BLaER1 treated with 17β-estradiol and CSF1 and Interleukin-3, amounts not matched to agents 10 nM and 100 nM (cell line): ENCODE results near the gene PPIE.

ENCODE experiments used
- H3K27ac ChIP-seq, 11 experiments: shearing (Covaris generic); formaldehyde crosslinking; 2 replicates each; pipeline ENCODE4 v1.8.1; 2022
- H3K27me3 ChIP-seq, 11 experiments: shearing (Covaris generic); formaldehyde crosslinking; 2 replicates each; pipeline ENCODE4 v1.8.1; 2022
- H3K36me3 ChIP-seq, 11 experiments: shearing (Covaris generic); formaldehyde crosslinking; 2 replicates each; pipeline ENCODE4 v1.8.1; 2022
- H3K4me1 ChIP-seq, 10 experiments: shearing (Covaris generic); formaldehyde crosslinking; 2 replicates each; pipeline ENCODE4 v1.8.1; 2022
- H3K4me2 ChIP-seq, 11 experiments: shearing (Covaris generic); formaldehyde crosslinking; 2 replicates each; pipeline ENCODE4 v1.8.1; 2022
- H3K4me3 ChIP-seq, 10 experiments: shearing (Covaris generic); formaldehyde crosslinking; 2 replicates each; pipeline ENCODE4 v1.8.1; 2022
- H3K9ac ChIP-seq, 11 experiments: shearing (Covaris generic); formaldehyde crosslinking; 2 replicates each; pipeline ENCODE4 v1.8.1; 2022
- H3K9me3 ChIP-seq, 11 experiments: shearing (Covaris generic); formaldehyde crosslinking; replicated peaks in 1 of 11; 2 replicates each; pipeline ENCODE4 v1.8.1; 2022
- H4K20me1 ChIP-seq, 11 experiments: shearing (Covaris generic); formaldehyde crosslinking; 2 replicates each; pipeline ENCODE4 v1.8.1; 2022
- Cebpa-rat ChIP-seq, 11 experiments: shearing (Covaris generic); IDR thresholded peaks; 2 replicates each; pipeline ENCODE4 v1.8.1; 2022

The PPIE gene

GRCh38 chr1:39694026-39694425, 44.7 kb upstream of the PPIE start:
- Histone ChIP-seq H3K4me1 (peaks cover 14 to 24% (median 19%) of the 10 kb centered on the region in 10 experiments), H3K4me3 (no peak overlapping the region), H3K9ac (no peak overlapping the region), H3K27ac (no peak overlapping the region), H4K20me1 (peaks cover 0 to 9% (median 0%) of the 10 kb centered on the region in 11 experiments; a peak in 2 of 22 replicates), H3K36me3 (no peaks in the 10 kb centered on the region), H3K9me3 (no peaks in the 10 kb centered on the region), H3K4me2 (no peak overlapping the region), H3K27me3 (peaks cover 7 to 28% (median 21%) of the 10 kb centered on the region in 11 experiments; a peak in 17 of 22 replicates)
- TF ChIP-seq Cebpa-rat (IDR thresholded peaks at IDR 0.05) = no peak

GRCh38 chr1:39695016-39695415, 43.7 kb upstream of the PPIE start:
- no peaks in the 10 kb centered on the region for H3K36me3 ChIP-seq

DNA sequence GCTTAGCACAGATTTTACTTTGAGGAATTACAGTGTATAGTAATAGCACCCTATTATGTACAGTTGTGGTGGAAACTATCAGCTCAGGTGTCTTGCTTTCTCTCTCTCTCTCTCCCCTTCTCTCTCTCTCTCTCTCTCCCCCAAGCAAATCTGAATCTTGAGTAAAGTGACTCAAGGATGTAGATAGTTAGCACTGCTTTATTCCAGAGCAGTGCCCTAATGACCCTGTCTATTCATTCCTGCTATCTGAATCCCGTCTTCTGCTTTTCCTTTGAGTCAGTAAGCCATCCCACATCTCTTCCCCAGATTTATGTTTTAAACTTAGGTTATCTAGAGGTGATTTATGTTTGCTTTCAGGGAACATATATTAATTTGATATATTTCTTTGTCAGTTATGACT, 42.2 kb upstream of the PPIE start:
- H3K36me3 ChIP-seq = no peaks in the 10 kb centered on the region
- H3K4me2 ChIP-seq = no peak overlapping the region
- no peak overlapping the region for H3K4me3 ChIP-seq
- H4K20me1 ChIP-seq = no peaks in the 10 kb centered on the region
- TF ChIP-seq Cebpa-rat (IDR thresholded peaks at IDR 0.05) = no peak
- peaks cover 0 to 9% (median 3%) of the 10 kb centered on the region in 10 experiments; a peak in 11 of 20 replicates for H3K4me1 ChIP-seq
- H3K27me3 ChIP-seq = peaks cover 0 to 12% (median 10%) of the 10 kb centered on the region in 11 experiments; a peak in 12 of 22 replicates
- H3K9ac ChIP-seq = no peak overlapping the region
- no peaks in the 10 kb centered on the region for H3K9me3 ChIP-seq
- H3K27ac ChIP-seq = no peak overlapping the region

More at GRCh38 chr1:39695016-39695415, 43.7 kb upstream of the PPIE start:
- peak overlapping the region in 2 of 11 experiments; percentile 42 to 52; a peak in 5 of 22 replicates for H3K4me2 ChIP-seq
- peaks cover 6 to 25% (median 21%) of the 10 kb centered on the region in 11 experiments; a peak in 17 of 22 replicates for H3K27me3 ChIP-seq
- H3K9me3 ChIP-seq = no peaks in the 10 kb centered on the region
- peaks cover 0 to 6% (median 0%) of the 10 kb centered on the region in 11 experiments; a peak in 2 of 22 replicates for H4K20me1 ChIP-seq
- no peak overlapping the region for H3K4me3 ChIP-seq
- H3K4me1 ChIP-seq = peaks cover 8 to 19% (median 12%) of the 10 kb centered on the region in 10 experiments; a peak in 19 of 20 replicates
- no peak for TF ChIP-seq Cebpa-rat (IDR thresholded peaks at IDR 0.05)
- H3K27ac ChIP-seq = no peak overlapping the region
- no peak overlapping the region for H3K9ac ChIP-seq

- Histone ChIP-seq H3K4me1 (peaks cover 0 to 9% (median 0%) of the 10 kb centered on the region in 10 experiments; a peak in 4 of 20 replicates), H3K9me3 (no peaks in the 10 kb centered on the region), H3K27me3 (no peaks in the 10 kb centered on the region), H4K20me1 (no peaks in the 10 kb centered on the region), H3K36me3 (no peaks in the 10 kb centered on the region), H3K9ac (no peak overlapping the region), H3K4me3 (no peak overlapping the region), H3K4me2 (no peak overlapping the region), H3K27ac (no peak overlapping the region)
- TF ChIP-seq Cebpa-rat (IDR thresholded peaks at IDR 0.05) = no peak
Measured at GRCh38 chr1:39698568-39698967, 40.1 kb upstream of the PPIE start.

DNA sequence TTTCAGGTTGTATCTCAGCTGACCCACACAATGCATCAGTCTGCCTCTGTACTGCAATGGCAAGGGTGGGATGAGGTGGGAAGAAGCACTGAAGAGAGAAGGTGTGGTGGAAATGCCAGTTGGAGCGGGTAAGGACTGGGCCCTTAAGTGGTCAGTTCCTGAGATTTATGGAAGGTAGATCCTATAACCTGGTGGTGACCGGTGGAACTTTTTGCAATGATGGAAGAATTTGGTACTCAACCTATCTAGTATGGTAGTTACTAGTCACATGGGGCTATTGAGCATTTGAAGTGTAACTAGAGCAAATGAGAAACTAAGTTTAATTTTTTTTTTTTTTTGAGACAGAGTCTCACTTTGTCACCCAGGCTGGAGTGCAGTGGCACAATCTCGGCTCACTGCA, 39.3 kb upstream of the PPIE start:
- no peaks in the 10 kb centered on the region for H3K27me3 ChIP-seq
- H3K9me3 ChIP-seq = no peaks in the 10 kb centered on the region
- H3K4me2 ChIP-seq = no peak overlapping the region
- no peaks in the 10 kb centered on the region for H4K20me1 ChIP-seq
- peaks cover 0 to 9% (median 0%) of the 10 kb centered on the region in 10 experiments; a peak in 4 of 20 replicates for H3K4me1 ChIP-seq
- H3K27ac ChIP-seq = no peak overlapping the region
- TF ChIP-seq Cebpa-rat (IDR thresholded peaks at IDR 0.05) = no peak
- H3K4me3 ChIP-seq = no peak overlapping the region
- H3K36me3 ChIP-seq = no peaks in the 10 kb centered on the region
- H3K9ac ChIP-seq = no peak overlapping the region

GRCh38 chr1:39700348-39700747, 38.3 kb upstream of the PPIE start:
- no peak for TF ChIP-seq Cebpa-rat (IDR thresholded peaks at IDR 0.05)
- H3K4me1 ChIP-seq = peaks cover 0 to 3% (median under 1%) of the 10 kb centered on the region in 10 experiments; a peak in 10 of 20 replicates
- H3K9ac ChIP-seq = no peak overlapping the region
- no peaks in the 10 kb centered on the region for H4K20me1 ChIP-seq
- H3K27me3 ChIP-seq = no peaks in the 10 kb centered on the region
- no peak overlapping the region for H3K4me3 ChIP-seq
- H3K4me2 ChIP-seq = no peak overlapping the region
- H3K27ac ChIP-seq = no peak overlapping the region
- H3K9me3 ChIP-seq = no peaks in the 10 kb centered on the region
- no peaks in the 10 kb centered on the region for H3K36me3 ChIP-seq

DNA sequence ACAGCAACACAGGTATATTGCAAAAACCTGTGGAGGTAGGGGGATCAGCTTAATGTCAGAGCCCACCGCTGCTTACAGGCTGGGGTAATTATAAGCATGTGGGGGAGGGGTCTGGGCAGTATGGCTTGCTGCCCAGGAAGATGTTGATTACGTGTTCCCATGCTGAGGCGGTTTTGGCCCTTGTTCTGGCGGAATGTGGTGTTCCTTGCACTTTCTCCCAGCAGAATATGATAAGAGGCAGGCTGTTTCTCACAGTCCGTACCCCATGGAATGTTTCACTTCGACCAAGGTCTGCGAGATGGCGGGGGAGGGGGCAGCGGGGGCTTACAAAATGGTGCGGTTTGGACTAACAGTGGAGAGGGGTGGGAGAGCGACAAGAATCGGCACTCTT, 37.6 kb upstream of the PPIE start:
- no peak overlapping the region for H3K4me3 ChIP-seq
- H3K36me3 ChIP-seq = no peaks in the 10 kb centered on the region
- H3K9ac ChIP-seq = no peak overlapping the region
- H3K4me1 ChIP-seq = peaks cover 0 to 10% (median 6%) of the 10 kb centered on the region in 10 experiments; a peak in 17 of 20 replicates
- no peak overlapping the region for H3K4me2 ChIP-seq
- no peak overlapping the region for H3K27ac ChIP-seq
- no peaks in the 10 kb centered on the region for H3K27me3 ChIP-seq
- no peak for TF ChIP-seq Cebpa-rat (IDR thresholded peaks at IDR 0.05)
- H3K9me3 ChIP-seq = no peaks in the 10 kb centered on the region
- H4K20me1 ChIP-seq = no peaks in the 10 kb centered on the region

- H3K27me3 ChIP-seq = no peaks in the 10 kb centered on the region
- 0 out of 22 replicates have a peak, but pooled peaks cover 0 to 6% (median 0%) of the 10 kb centered on the region in 11 experiments for H3K9me3 ChIP-seq
- no peaks in the 10 kb centered on the region for H4K20me1 ChIP-seq
- no peak for TF ChIP-seq Cebpa-rat (IDR thresholded peaks at IDR 0.05)
- no peak overlapping the region for H3K4me3 ChIP-seq
- H3K4me1 ChIP-seq = peaks cover 0 to 25% (median 14%) of the 10 kb centered on the region in 10 experiments; a peak in 17 of 20 replicates
- no peak overlapping the region for H3K4me2 ChIP-seq
- no peak overlapping the region for H3K27ac ChIP-seq
- H3K9ac ChIP-seq = no peak overlapping the region
- H3K36me3 ChIP-seq = no peaks in the 10 kb centered on the region
Measured at GRCh38 chr1:39704757-39705156, 33.9 kb upstream of the PPIE start.

DNA sequence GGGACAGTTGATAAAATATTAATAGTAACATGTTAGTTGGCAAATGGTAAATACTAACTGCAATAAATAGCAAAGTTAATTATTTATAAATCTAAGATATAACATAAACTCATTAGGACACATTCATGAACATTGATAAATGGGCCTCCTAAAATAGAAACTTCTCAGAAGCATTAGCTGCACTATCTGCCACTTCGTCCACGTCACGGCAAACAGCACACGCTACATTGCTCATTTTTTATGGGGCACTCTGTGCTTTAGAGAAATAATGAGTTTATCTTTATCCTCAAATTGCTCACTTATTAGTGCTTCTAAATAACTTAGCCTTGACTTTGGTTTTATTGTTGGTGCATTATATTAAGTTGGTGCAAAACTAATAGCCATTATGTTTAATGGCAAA, 31.2 kb upstream of the PPIE start:
- Histone ChIP-seq H3K9me3 (0 out of 22 replicates have a peak, but pooled peaks cover 0 to 6% (median 0%) of the 10 kb centered on the region in 11 experiments), H4K20me1 (no peaks in the 10 kb centered on the region), H3K4me2 (peak overlapping the region in 2 of 11 experiments; percentile 3 to 59; a peak in 1 of 22 replicates), H3K4me3 (no peak overlapping the region), H3K27me3 (no peaks in the 10 kb centered on the region), H3K36me3 (no peaks in the 10 kb centered on the region), H3K9ac (no peak overlapping the region), H3K4me1 (peaks cover 0 to 25% (median 14%) of the 10 kb centered on the region in 10 experiments; a peak in 17 of 20 replicates), H3K27ac (no peak overlapping the region)
- TF ChIP-seq Cebpa-rat (IDR thresholded peaks at IDR 0.05) = no peak
